ENCODE measurements around the gene KCTD17. TPM values are rescaled to one million over a fixed set of nuclear protein-coding genes. Genes with fewer than 3 reads are reported as not detected.

KCTD17 gene
- 1 to 10 TPM; 1.8 to 3.3 (median 2.6) TPM for total RNA-seq

GRCh38 chr22:37051391-37052385, at the start of gene KCTD17:
Gene KCTD17, plus strand, starts transcription at chr22:37051742. Its CDS starts 19 bp downstream, at chr22:37051761.
- TF ChIP-seq CTCF (IDR thresholded peaks at IDR 0.05 in 4 of 5, conservative IDR thresholded peaks at IDR 0.05 in 1 of 5) (no peak), POLR2A (IDR thresholded peaks at IDR 0.05) (peak in 1 of 2 donors; percentile 23)
- Histone ChIP-seq H3K4me1 (no peaks in the 10 kb centered on the region), H3K27ac (no peak within 1 kb of the TSS), H3K4me3 (peak within 1 kb of the TSS; percentile 45 to 51 (median 46)), H3K9me3 (no peaks in the 10 kb centered on the region), H3K27me3 (peaks cover 0 to 12% (median 12%) of the 10 kb centered on the region in 3 donors), H3K36me3 (no peaks in the 10 kb centered on the region)
- no peak for ATAC-seq
- intact Hi-C loops (cut with DNase I; ENCODE audit: low total_unique reads), result no loop called here
- no peak for DNase-seq
- in situ Hi-C loops (cut with MboI; ENCODE audit: low sequenced_read_pairs in 4 of 4), result no loop called here

- in situ Hi-C loops (cut with MboI; ENCODE audit: low sequenced_read_pairs in 4 of 4), result no loop called here
- intact Hi-C loops (cut with DNase I; ENCODE audit: low total_unique reads), result no loop called here
- no peak for ATAC-seq
Observed at GRCh38 chr22:37001826-37002225, 49.7 kb upstream of the KCTD17 start.

GRCh38 chr22:37002633-37003032, 48.9 kb upstream of the KCTD17 start:
- TF ChIP-seq CTCF (IDR thresholded peaks at IDR 0.05 in 4 of 5, conservative IDR thresholded peaks at IDR 0.05 in 1 of 5) (no peak), POLR2A (IDR thresholded peaks at IDR 0.05) (no peak)
- H3K27ac ChIP-seq, result no peak overlapping the region
- no peaks in the 10 kb centered on the region for H3K27me3 ChIP-seq
- H3K36me3 ChIP-seq, result no peaks in the 10 kb centered on the region
- H3K4me1 ChIP-seq, result no peaks in the 10 kb centered on the region
- H3K9me3 ChIP-seq, result no peaks in the 10 kb centered on the region
- in situ Hi-C loops (cut with MboI; ENCODE audit: low sequenced_read_pairs in 4 of 4), result no loop called here
- DNase-seq, result no peak
- no peak for ATAC-seq
- intact Hi-C loops (cut with DNase I; ENCODE audit: low total_unique reads), result no loop called here
- no peak overlapping the region for H3K4me3 ChIP-seq

More at GRCh38 chr22:37001826-37002225, 49.7 kb upstream of the KCTD17 start:
- no peak for DNase-seq
- Histone ChIP-seq H3K4me1 (no peaks in the 10 kb centered on the region), H3K27me3 (no peaks in the 10 kb centered on the region), H3K9me3 (no peaks in the 10 kb centered on the region), H3K27ac (no peak overlapping the region), H3K4me3 (no peak overlapping the region), H3K36me3 (no peaks in the 10 kb centered on the region)
- TF ChIP-seq CTCF (IDR thresholded peaks at IDR 0.05 in 4 of 5, conservative IDR thresholded peaks at IDR 0.05 in 1 of 5), result no peak
- TF ChIP-seq POLR2A (IDR thresholded peaks at IDR 0.05), result no peak

- no peak for ATAC-seq
- H3K36me3 ChIP-seq, result no peaks in the 10 kb centered on the region
- intact Hi-C loops (cut with DNase I; ENCODE audit: low total_unique reads), result no loop called here
- H3K27me3 ChIP-seq, result no peaks in the 10 kb centered on the region
- H3K4me1 ChIP-seq, result peaks cover 11 to 14% of the 10 kb centered on the region in 2 donors
- no peak overlapping the region for H3K27ac ChIP-seq
- DNase-seq, result no peak
- no peaks in the 10 kb centered on the region for H3K9me3 ChIP-seq
- H3K4me3 ChIP-seq, result no peak overlapping the region
- in situ Hi-C loops (cut with MboI; ENCODE audit: low sequenced_read_pairs in 4 of 4), result no loop called here
- TF ChIP-seq POLR2A (IDR thresholded peaks at IDR 0.05) (no peak), CTCF (IDR thresholded peaks at IDR 0.05 in 4 of 5, conservative IDR thresholded peaks at IDR 0.05 in 1 of 5) (no peak)
Observed at GRCh38 chr22:37007651-37008050, 43.9 kb upstream of the KCTD17 start.
